Activated T-helper 17 cell treated with anti-CD3 and anti-CD28 coated beads, Interleukin-2, amount 50 U/mL, for 72 hours (primary cell): ENCODE data around the gene ABHD5. TPM values are rescaled to one million over a fixed set of nuclear protein-coding genes. Genes with fewer than 3 reads are reported as not detected.

Experiments
- ATAC-seq: fragments of 150-1000 bp; cut with Tn5 transposase; replicated peaks from 2 replicates; pipeline ENCODE4 v1.10.0; 2021; ENCODE audit warnings: mild to moderate bottlenecking, moderate library complexity
- H3K27ac Mint-ChIP-seq: one replicate; pipeline ENCODE4 v1.8.0; 2022; ENCODE audit warnings: mixed read lengths
- H3K27me3 Mint-ChIP-seq: one replicate; pipeline ENCODE4 v1.8.0; 2022; ENCODE audit warnings: mixed read lengths
- H3K36me3 Mint-ChIP-seq: one replicate; pipeline ENCODE4 v1.8.0; 2022; ENCODE audit warnings: low read depth, mild to moderate bottlenecking, mixed read lengths
- H3K4me1 Mint-ChIP-seq: one replicate; pipeline ENCODE4 v1.8.0; 2022; ENCODE audit warnings: mixed read lengths
- H3K4me3 Mint-ChIP-seq: one replicate; pipeline ENCODE4 v1.8.0; 2022; ENCODE audit warnings: mild to moderate bottlenecking, mixed read lengths
- H3K9me3 Mint-ChIP-seq: one replicate; pipeline ENCODE4 v1.8.0; 2022; ENCODE audit warnings: mixed read lengths
- total RNA-seq, 2 donors: library from RNA; stranded (reverse); gene quantifications; one replicate each; pipeline ENCODE4 v1.2.3, GENCODE V29; 2022

The ABHD5 gene
- total RNA-seq, 2 donors from 2014 or later: 8.3 to 17.3 TPM

DNA sequence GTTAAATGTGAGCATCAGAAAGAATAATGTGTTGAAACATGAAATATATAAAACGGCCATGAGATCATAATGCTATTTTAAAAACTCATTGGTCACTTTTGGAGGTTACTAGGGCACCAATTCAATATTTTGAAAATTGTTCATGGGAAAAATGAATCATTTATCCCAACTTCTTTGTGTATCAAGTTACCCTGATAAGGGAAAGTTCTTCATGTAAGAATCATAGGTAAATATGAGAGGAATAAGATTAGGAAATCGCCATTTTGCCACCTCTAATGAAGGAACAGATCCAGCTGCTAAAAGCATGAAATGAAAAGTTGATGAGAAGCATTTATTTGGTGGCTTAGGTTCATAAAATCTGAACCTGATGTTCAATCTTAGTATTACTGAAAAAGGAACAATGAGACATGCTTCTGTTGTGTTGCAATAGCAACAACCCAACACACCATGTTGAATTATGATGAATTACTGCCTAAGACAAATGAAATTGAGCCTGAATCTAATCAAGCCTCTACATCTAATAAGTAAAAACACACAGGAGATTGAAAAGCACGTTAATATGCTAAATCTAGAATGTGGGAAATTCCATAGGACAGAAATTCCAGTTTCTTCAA is 32.5 kb downstream of the ABHD5 start:
- Mint-ChIP-seq H3K4me1 (no peaks in the 10 kb centered on the region), H3K27me3 (no peaks in the 10 kb centered on the region), H3K9me3 (no peaks in the 10 kb centered on the region), H3K4me3 (no peak overlapping the region), H3K36me3 (peaks cover 34% of the 10 kb centered on the region), H3K27ac (no peak overlapping the region)
- ATAC-seq: no peak

DNA sequence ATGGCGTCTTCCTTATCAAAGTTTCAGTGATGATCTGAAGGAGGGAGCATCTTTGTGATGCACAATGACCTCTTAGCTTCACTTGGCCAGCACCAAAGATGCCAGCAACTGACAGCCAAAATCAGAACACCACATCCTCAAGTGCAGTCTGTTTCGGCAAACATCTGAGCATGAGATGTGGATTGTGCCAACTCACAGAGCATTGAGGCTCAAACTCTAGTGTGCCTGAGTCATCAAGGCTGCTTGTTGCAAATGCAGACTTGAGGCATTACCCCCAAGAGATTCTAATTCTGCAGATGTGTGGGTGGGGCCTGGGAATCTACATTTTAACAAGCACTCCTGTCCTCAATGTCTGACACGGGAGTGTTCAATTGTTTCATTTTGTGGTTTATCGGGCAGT is 35.8 kb downstream of the ABHD5 start:
- H3K27ac Mint-ChIP-seq: no peak overlapping the region
- H3K36me3 Mint-ChIP-seq: peaks cover 7% of the 10 kb centered on the region

GRCh38 chr3:43727930-43728329 is 37.2 kb downstream of the ABHD5 start:
- no peak overlapping the region for H3K27ac Mint-ChIP-seq
- H3K36me3 Mint-ChIP-seq: no peaks in the 10 kb centered on the region
- H3K27me3 Mint-ChIP-seq: no peaks in the 10 kb centered on the region
- no peak overlapping the region for H3K4me3 Mint-ChIP-seq
- no peak for ATAC-seq
- no peaks in the 10 kb centered on the region for H3K9me3 Mint-ChIP-seq
- H3K4me1 Mint-ChIP-seq: no peaks in the 10 kb centered on the region

More for the DNA sequence above, 35.8 kb downstream of the ABHD5 start:
- Mint-ChIP-seq H3K4me3 (no peak overlapping the region), H3K9me3 (no peaks in the 10 kb centered on the region), H3K27me3 (no peaks in the 10 kb centered on the region), H3K4me1 (no peaks in the 10 kb centered on the region)
- ATAC-seq: no peak

- H3K4me3 Mint-ChIP-seq: no peak overlapping the region
- no peaks in the 10 kb centered on the region for H3K36me3 Mint-ChIP-seq
- no peaks in the 10 kb centered on the region for H3K27me3 Mint-ChIP-seq
- H3K27ac Mint-ChIP-seq: no peak overlapping the region
- no peak for ATAC-seq
- no peaks in the 10 kb centered on the region for H3K4me1 Mint-ChIP-seq
- H3K9me3 Mint-ChIP-seq: no peaks in the 10 kb centered on the region
Observed at GRCh38 chr3:43728476-43728875, 37.7 kb downstream of the ABHD5 start.

DNA sequence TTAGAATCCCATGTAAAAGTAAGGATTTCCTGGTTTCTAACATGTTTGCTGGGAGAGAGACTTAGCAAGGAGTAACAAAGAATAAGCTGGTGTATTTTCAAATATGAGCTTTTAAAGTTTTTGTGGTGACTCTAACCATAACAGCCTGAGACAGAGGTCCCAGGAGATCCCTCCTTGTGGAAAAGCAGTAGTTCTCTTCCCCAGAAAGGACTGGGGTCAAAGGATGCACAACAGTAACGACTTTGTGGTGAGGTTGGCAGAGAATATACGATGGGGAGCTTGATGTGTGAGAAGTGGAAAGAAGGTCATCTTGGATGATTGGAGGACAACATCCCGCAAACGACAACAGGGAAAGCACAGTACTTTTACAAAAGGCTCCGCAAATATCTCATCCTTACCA is 38.2 kb downstream of the ABHD5 start:
- Mint-ChIP-seq H3K4me3 (no peak overlapping the region), H3K27me3 (no peaks in the 10 kb centered on the region), H3K4me1 (no peaks in the 10 kb centered on the region), H3K27ac (no peak overlapping the region), H3K36me3 (no peaks in the 10 kb centered on the region), H3K9me3 (no peaks in the 10 kb centered on the region)
- no peak for ATAC-seq

DNA sequence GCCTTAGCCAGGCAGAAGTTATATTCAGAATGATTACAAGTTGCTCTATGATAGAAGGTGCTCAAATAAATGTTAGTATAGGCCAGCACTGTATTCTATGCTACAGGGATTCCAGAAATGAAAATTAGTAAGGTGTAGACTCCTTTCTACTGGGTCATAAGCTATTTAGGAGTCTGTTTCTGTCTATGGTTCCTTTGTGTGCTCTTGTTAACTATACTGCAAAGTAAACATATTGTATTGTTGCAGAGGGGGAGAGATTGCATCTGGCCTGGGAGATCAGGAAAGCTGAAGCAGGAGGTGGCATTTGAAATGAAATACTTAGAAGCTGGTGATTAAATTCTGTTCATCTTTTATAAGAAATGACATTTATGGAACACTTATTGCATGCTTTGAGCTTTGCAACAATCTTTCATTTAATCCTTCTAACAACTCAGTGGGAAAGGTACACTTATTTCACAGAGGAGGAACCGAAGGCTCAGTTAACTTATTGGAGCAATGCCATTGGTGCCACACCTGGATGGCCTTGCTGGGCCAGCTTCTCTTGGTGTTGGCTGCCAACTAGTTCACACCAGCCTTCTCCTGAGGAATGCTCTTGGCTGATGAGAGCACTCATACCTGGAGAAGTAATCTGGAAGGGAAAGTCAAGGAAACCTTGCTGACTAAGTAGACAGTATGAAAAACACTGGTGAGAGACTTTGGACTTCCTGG is 39.1 kb downstream of the ABHD5 start:
- no peaks in the 10 kb centered on the region for H3K36me3 Mint-ChIP-seq
- no peak for ATAC-seq
- H3K9me3 Mint-ChIP-seq: no peaks in the 10 kb centered on the region
- H3K4me1 Mint-ChIP-seq: no peaks in the 10 kb centered on the region
- H3K27ac Mint-ChIP-seq: no peak overlapping the region
- H3K4me3 Mint-ChIP-seq: no peak overlapping the region
- H3K27me3 Mint-ChIP-seq: no peaks in the 10 kb centered on the region

- no peak for ATAC-seq
- no peaks in the 10 kb centered on the region for H3K27me3 Mint-ChIP-seq
- no peak overlapping the region for H3K4me3 Mint-ChIP-seq
- no peaks in the 10 kb centered on the region for H3K36me3 Mint-ChIP-seq
- H3K4me1 Mint-ChIP-seq: no peaks in the 10 kb centered on the region
- no peaks in the 10 kb centered on the region for H3K9me3 Mint-ChIP-seq
- H3K27ac Mint-ChIP-seq: no peak overlapping the region
Observed at GRCh38 chr3:43732747-43733425, 42.1 kb downstream of the ABHD5 start.

- Mint-ChIP-seq H3K9me3 (no peaks in the 10 kb centered on the region), H3K27ac (no peak overlapping the region), H3K4me3 (no peak overlapping the region), H3K36me3 (no peaks in the 10 kb centered on the region), H3K4me1 (no peaks in the 10 kb centered on the region), H3K27me3 (no peaks in the 10 kb centered on the region)
- ATAC-seq: no peak
Observed at GRCh38 chr3:43733459-43734384, 43.0 kb downstream of the ABHD5 start.

GRCh38 chr3:43734685-43735084 is 43.9 kb downstream of the ABHD5 start:
- H3K9me3 Mint-ChIP-seq: no peaks in the 10 kb centered on the region
- no peak for ATAC-seq
- H3K4me3 Mint-ChIP-seq: no peak overlapping the region
- H3K4me1 Mint-ChIP-seq: no peaks in the 10 kb centered on the region
- H3K27ac Mint-ChIP-seq: no peak overlapping the region
- H3K36me3 Mint-ChIP-seq: no peaks in the 10 kb centered on the region
- no peaks in the 10 kb centered on the region for H3K27me3 Mint-ChIP-seq

- no peaks in the 10 kb centered on the region for H3K9me3 Mint-ChIP-seq
- no peaks in the 10 kb centered on the region for H3K4me1 Mint-ChIP-seq
- H3K36me3 Mint-ChIP-seq: no peaks in the 10 kb centered on the region
- ATAC-seq: no peak
- no peak overlapping the region for H3K27ac Mint-ChIP-seq
- H3K27me3 Mint-ChIP-seq: no peaks in the 10 kb centered on the region
- H3K4me3 Mint-ChIP-seq: no peak overlapping the region
Observed at GRCh38 chr3:43735618-43736017, 44.9 kb downstream of the ABHD5 start.

GRCh38 chr3:43736558-43737440 is 46.1 kb downstream of the ABHD5 start:
- Mint-ChIP-seq H3K4me3 (no peak overlapping the region), H3K27ac (peak overlapping the region; percentile 28), H3K27me3 (no peaks in the 10 kb centered on the region), H3K36me3 (no peaks in the 10 kb centered on the region), H3K9me3 (no peaks in the 10 kb centered on the region), H3K4me1 (no peaks in the 10 kb centered on the region)
- ATAC-seq: no peak

DNA sequence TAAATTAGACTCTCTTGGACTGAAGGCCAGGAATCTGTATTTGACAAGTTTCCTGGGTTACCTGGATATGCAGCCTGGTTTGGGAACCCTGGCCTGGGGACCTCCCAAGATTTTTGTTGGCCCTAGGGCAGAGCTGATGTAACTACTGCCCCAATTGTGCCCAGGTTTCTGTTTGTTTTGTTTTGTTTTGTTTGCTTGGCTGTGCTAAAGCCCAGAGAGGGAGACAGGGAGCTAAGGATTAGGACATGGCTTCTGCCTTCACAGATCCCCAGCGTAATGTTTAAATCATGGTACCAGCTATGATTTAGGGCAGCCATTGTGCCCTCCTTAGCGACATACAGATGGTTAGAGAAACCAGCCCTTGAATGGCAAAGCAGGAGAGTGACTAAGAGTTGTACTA is 47.6 kb downstream of the ABHD5 start:
- Mint-ChIP-seq H3K9me3 (no peaks in the 10 kb centered on the region), H3K4me1 (no peaks in the 10 kb centered on the region), H3K27me3 (no peaks in the 10 kb centered on the region), H3K36me3 (no peaks in the 10 kb centered on the region), H3K4me3 (no peak overlapping the region), H3K27ac (no peak overlapping the region)
- no peak for ATAC-seq

- Mint-ChIP-seq H3K27ac (no peak overlapping the region), H3K9me3 (peaks cover 3% of the 10 kb centered on the region), H3K4me1 (no peaks in the 10 kb centered on the region), H3K4me3 (no peak overlapping the region), H3K36me3 (no peaks in the 10 kb centered on the region), H3K27me3 (no peaks in the 10 kb centered on the region)
- no peak for ATAC-seq
Observed at GRCh38 chr3:43742920-43743319, 52.2 kb downstream of the ABHD5 start.

GRCh38 chr3:43747641-43748040 is 56.9 kb downstream of the ABHD5 start:
- Mint-ChIP-seq H3K27ac (no peak overlapping the region), H3K4me3 (no peak overlapping the region), H3K27me3 (no peaks in the 10 kb centered on the region), H3K4me1 (no peaks in the 10 kb centered on the region), H3K9me3 (peaks cover 3% of the 10 kb centered on the region), H3K36me3 (no peaks in the 10 kb centered on the region)
- no peak for ATAC-seq
